Natural killer cell (primary cell): ENCODE measurements around the gene TMTC3. TPM values are rescaled to one million over a fixed set of nuclear protein-coding genes. Genes with fewer than 3 reads are reported as not detected.

Experiments used
- ATAC-seq, 3 donors: fragments of 150-1000 bp in 2 of 3; fragments of 200-7000 bp in 1 of 3; cut with Tn5 transposase; 1 replicate in 1 of 3; 2 replicates in 2 of 3; pipeline ENCODE4 v1.10.0; 2021; ENCODE audit warnings: mild to moderate bottlenecking in 2 of 3, moderate library complexity in 2 of 3
- DNase-seq, 2 donors: peaks; one replicate each; pipeline versions ENCODE4 v3.0.0 to v3.0.0-alpha.2; 2013 to 2021; ENCODE audit warnings: mixed read lengths in 1 of 2
- H3K27ac ChIP-seq: one replicate; pipeline ENCODE4 v1.5.1; 2013; ENCODE audit warnings: mild to moderate bottlenecking, low read length
- H3K27me3 ChIP-seq: one replicate; pipeline ENCODE4 v1.6.1; 2013; ENCODE audit warnings: low read length; ENCODE audit not compliant: control insufficient read depth, insufficient read depth
- H3K36me3 ChIP-seq: one replicate; pipeline ENCODE4 v1.6.1; 2013; ENCODE audit warnings: low read length; ENCODE audit not compliant: control insufficient read depth, insufficient read depth
- H3K4me1 ChIP-seq: one replicate; pipeline ENCODE4 v1.6.1; 2013; ENCODE audit warnings: low read length; ENCODE audit not compliant: control insufficient read depth, insufficient read depth
- H3K4me3 ChIP-seq: one replicate; pipeline ENCODE4 v1.5.1; 2013; ENCODE audit warnings: low read length
- H3K9me3 ChIP-seq: one replicate; pipeline ENCODE4 v1.6.1; 2013; ENCODE audit warnings: low read length; ENCODE audit not compliant: control insufficient read depth, insufficient read depth
- H3K27ac Mint-ChIP-seq, 2 donors: one replicate each; pipeline ENCODE4 v1.8.0; 2022; ENCODE audit warnings: mild to moderate bottlenecking in 2 of 2, mixed read lengths in 2 of 2, moderate library complexity in 1 of 2
- H3K27me3 Mint-ChIP-seq, 2 donors: one replicate each; pipeline ENCODE4 v1.8.0; 2022; ENCODE audit warnings: low read depth in 2 of 2, mixed read lengths in 2 of 2
- H3K36me3 Mint-ChIP-seq: one replicate; pipeline ENCODE4 v1.8.0; 2022; ENCODE audit warnings: mixed read lengths
- H3K4me1 Mint-ChIP-seq, 2 donors: one replicate each; pipeline ENCODE4 v1.8.0; 2022; ENCODE audit warnings: mixed read lengths in 2 of 2
- H3K4me3 Mint-ChIP-seq: one replicate; pipeline ENCODE4 v1.8.0; 2022; ENCODE audit warnings: mild to moderate bottlenecking, moderate library complexity, mixed read lengths
- H3K9me3 Mint-ChIP-seq, 2 donors: one replicate each; pipeline ENCODE4 v1.8.0; 2022; ENCODE audit warnings: mixed read lengths in 2 of 2
- CTCF ChIP-seq: fragments of 200-600 bp; IDR thresholded peaks from one replicate; pipeline ENCODE4 v1.8.0; 2022; ENCODE audit warnings: antibody characterized with exemption
- WGBS: methylation state at CpG from one replicate; pipeline ENCODE4 v1.1.7; 2013; ENCODE audit warnings: missing lambda C conversion rate; ENCODE audit not compliant: insufficient coverage; 5-methylcytosine and 5-hydroxymethylcytosine counted together
- intact Hi-C: fragments of 100-400 bp; cut with micrococcal nuclease; formaldehyde crosslinking; loops from one replicate; pipeline ENCODE4 v1.14.2; 2022
- total RNA-seq, 4 donors: library from RNA; stranded (reverse); fragments of 120-200 nt in 1 of 4; gene quantifications; one replicate each; pipeline versions ENCODE4 v1.2.3 to v1.2.4, GENCODE V29; 2013 to 2022

TMTC3 gene
- total RNA-seq, 3 donors from 2014 or later (not counting 1 experiment from before 2014, with no cell fraction given): 5.0 to 6.2 (median 5.3) TPM

DNA sequence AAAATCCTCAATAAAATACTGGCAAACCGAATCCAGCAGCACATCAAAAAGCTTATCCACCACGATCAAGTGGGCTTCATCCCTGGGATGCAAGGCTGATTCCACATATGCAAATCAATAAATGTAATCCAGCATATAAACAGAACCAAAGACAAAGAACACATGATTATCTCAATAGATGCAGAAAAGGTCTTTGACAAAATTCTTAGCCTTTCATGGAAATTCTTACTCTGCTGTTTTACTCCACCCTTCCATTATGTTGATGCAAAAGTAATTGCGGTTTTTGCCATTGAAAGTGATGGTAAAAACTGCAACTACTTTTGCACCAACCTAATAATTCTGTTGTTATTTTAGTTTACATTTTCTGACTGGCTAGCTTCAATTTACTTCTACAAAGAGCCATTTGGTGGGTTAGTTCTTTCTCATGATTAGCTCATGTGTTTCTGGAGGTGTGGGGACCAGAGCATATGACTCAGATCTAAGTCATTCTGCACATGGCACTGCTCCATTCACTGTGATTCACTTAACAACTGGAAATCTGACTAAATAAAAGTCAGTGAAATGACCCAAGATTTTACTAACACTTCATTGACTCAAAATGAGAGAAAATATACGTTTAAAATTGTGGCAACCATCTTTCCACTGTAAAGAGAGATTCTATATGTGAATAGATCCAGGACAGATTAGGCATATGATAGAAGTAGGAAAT, 99.9 kb downstream of the TMTC3 start:
- DNase-seq (no peak), ATAC-seq (no peak)
- Mint-ChIP-seq H3K9me3 (peaks cover 8 to 9% of the 10 kb centered on the region in 2 donors), H3K4me1 (no peaks in the 10 kb centered on the region), H3K36me3 (no peaks in the 10 kb centered on the region), H3K27ac (no peak overlapping the region), H3K27me3 (no peaks in the 10 kb centered on the region), H3K4me3 (no peak overlapping the region)
- H3K36me3 ChIP-seq: no peaks in the 10 kb centered on the region
- no peaks in the 10 kb centered on the region for H3K9me3 ChIP-seq
- H3K4me3 ChIP-seq: no peak overlapping the region
- H3K27ac ChIP-seq: no peak overlapping the region
- no peaks in the 10 kb centered on the region for H3K4me1 ChIP-seq
- no peaks in the 10 kb centered on the region for H3K27me3 ChIP-seq
- intact Hi-C loops: no loop called here
- no peak for TF ChIP-seq CTCF
- WGBS: 100% methylated on average over 1 of the region's 4 CpGs

- no peak overlapping the region for H3K27ac ChIP-seq
- no peaks in the 10 kb centered on the region for H3K27me3 ChIP-seq
- ATAC-seq (no peak), DNase-seq (no peak)
- Mint-ChIP-seq H3K27ac (no peak overlapping the region), H3K36me3 (no peaks in the 10 kb centered on the region), H3K4me1 (no peaks in the 10 kb centered on the region), H3K4me3 (no peak overlapping the region), H3K27me3 (no peaks in the 10 kb centered on the region), H3K9me3 (peaks cover 8 to 9% of the 10 kb centered on the region in 2 donors)
- 57% methylated on average over 1 of the region's 1 CpG for WGBS
- no peaks in the 10 kb centered on the region for H3K36me3 ChIP-seq
- intact Hi-C loops: no loop called here
- no peaks in the 10 kb centered on the region for H3K9me3 ChIP-seq
- no peak overlapping the region for H3K4me3 ChIP-seq
- no peak for TF ChIP-seq CTCF
- no peaks in the 10 kb centered on the region for H3K4me1 ChIP-seq
Observed at GRCh38 chr12:88242571-88242925, 100.4 kb downstream of the TMTC3 start.

DNA sequence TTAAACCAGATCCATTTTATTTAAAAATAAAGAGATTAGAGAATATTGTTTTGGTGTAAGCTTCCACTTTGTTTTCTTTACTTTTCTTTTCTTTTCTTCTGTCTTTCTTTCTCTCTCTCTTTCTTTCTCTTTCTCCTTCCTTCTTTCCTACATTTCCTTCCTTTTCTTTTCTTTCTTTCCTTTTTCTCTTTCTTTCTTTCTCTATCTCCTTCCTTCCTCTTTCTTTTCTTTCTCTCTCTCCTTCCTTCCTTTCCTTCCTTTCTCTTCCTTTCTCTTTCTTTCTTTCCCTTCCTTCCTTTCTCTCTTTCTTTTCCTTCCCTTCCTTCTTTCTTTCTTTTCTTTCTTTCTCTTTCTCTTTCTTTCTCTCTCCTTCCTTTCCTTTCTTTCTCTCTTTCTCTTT, 100.8 kb downstream of the TMTC3 start:
- Histone ChIP-seq H3K9me3 (no peaks in the 10 kb centered on the region), H3K27me3 (no peaks in the 10 kb centered on the region), H3K4me1 (no peaks in the 10 kb centered on the region), H3K4me3 (no peak overlapping the region), H3K27ac (no peak overlapping the region), H3K36me3 (no peaks in the 10 kb centered on the region)
- intact Hi-C loops: no loop called here
- TF ChIP-seq CTCF: no peak
- Mint-ChIP-seq H3K9me3 (peaks cover 7 to 8% of the 10 kb centered on the region in 2 donors), H3K36me3 (no peaks in the 10 kb centered on the region), H3K4me1 (no peaks in the 10 kb centered on the region), H3K4me3 (no peak overlapping the region), H3K27ac (no peak overlapping the region), H3K27me3 (no peaks in the 10 kb centered on the region)
- ATAC-seq (no peak), DNase-seq (no peak)

DNA sequence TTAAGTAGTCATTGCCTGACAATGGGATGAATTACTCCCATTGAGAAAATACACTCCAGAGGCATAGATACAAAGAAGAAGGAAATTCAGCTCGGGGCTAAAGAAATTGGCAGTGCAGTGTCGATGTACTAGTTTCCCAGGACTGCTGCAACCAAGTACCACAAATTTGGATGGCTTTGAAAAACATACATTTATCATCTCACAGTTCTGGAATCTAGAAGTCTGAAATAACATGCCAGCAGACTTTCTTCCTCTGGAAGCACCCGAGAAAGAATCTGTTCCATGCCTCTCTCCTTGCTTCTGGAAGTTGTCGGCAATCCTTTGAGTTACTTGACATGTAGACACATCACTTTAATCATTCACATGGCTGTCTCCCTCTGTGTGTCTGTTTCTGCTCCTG, 101.9 kb downstream of the TMTC3 start:
- WGBS: 80% methylated on average over 4 of the region's 4 CpGs
- no peaks in the 10 kb centered on the region for H3K27me3 Mint-ChIP-seq
- no peak for DNase-seq
- Histone ChIP-seq H3K4me3 (no peak overlapping the region), H3K4me1 (no peaks in the 10 kb centered on the region), H3K9me3 (no peaks in the 10 kb centered on the region), H3K27ac (no peak overlapping the region), H3K27me3 (no peaks in the 10 kb centered on the region), H3K36me3 (no peaks in the 10 kb centered on the region)
- no peak for ATAC-seq
- no peak overlapping the region for H3K27ac Mint-ChIP-seq
- no peaks in the 10 kb centered on the region for H3K4me1 Mint-ChIP-seq
- intact Hi-C loops: no loop called here
- TF ChIP-seq CTCF: no peak
- no peak overlapping the region for H3K4me3 Mint-ChIP-seq
- H3K9me3 Mint-ChIP-seq: peaks cover 6 to 7% of the 10 kb centered on the region in 2 donors
- H3K36me3 Mint-ChIP-seq: no peaks in the 10 kb centered on the region
